Retinal pigment epithelial cell (primary cell): ENCODE data around the gene VSTM2L.

Experiments used
- DNase-seq: peaks from one replicate; pipeline ENCODE4 v3.0.0-alpha.2; 2010; ENCODE audit warnings: low read depth
- H3K4me3 ChIP-seq: 2 replicates; pipeline ENCODE4 v1.5.1; 2011; ENCODE audit warnings: mild to moderate bottlenecking, low read length, control low read depth, moderate library complexity
- CTCF ChIP-seq: conservative IDR thresholded peaks from 2 replicates; pipeline ENCODE4 v1.5.1; 2011; ENCODE audit warnings: low read depth, low read length, control low read depth, inconsistent platforms

VSTM2L gene

GRCh38 chr20:37911261-37911660, 8.3 kb downstream of the VSTM2L start:
- no peak for DNase-seq
- no peak overlapping the region for H3K4me3 ChIP-seq
- TF ChIP-seq CTCF, result no peak

GRCh38 chr20:37911838-37912281, 8.9 kb downstream of the VSTM2L start:
- no peak for TF ChIP-seq CTCF
- DNase-seq, result no peak
- H3K4me3 ChIP-seq, result no peak overlapping the region

GRCh38 chr20:37912874-37913273, 9.9 kb downstream of the VSTM2L start:
- no peak for TF ChIP-seq CTCF
- DNase-seq, result no peak
- H3K4me3 ChIP-seq, result no peak overlapping the region

GRCh38 chr20:37913567-37914366, 10.8 kb downstream of the VSTM2L start:
- no peak for TF ChIP-seq CTCF
- no peak overlapping the region for H3K4me3 ChIP-seq
- no peak for DNase-seq

- no peak for TF ChIP-seq CTCF
- no peak overlapping the region for H3K4me3 ChIP-seq
- DNase-seq, result no peak
Measured at GRCh38 chr20:37914367-37914671, 11.4 kb downstream of the VSTM2L start.

- peak; percentile 2 for TF ChIP-seq CTCF
- peak overlapping the region; percentile 24 for H3K4me3 ChIP-seq
- DNase-seq, result no peak
Measured at GRCh38 chr20:37914672-37915433, 11.9 kb downstream of the VSTM2L start.

GRCh38 chr20:37915434-37915787, 12.5 kb downstream of the VSTM2L start:
- no peak overlapping the region for H3K4me3 ChIP-seq
- no peak for DNase-seq
- TF ChIP-seq CTCF, result no peak
